Lower leg skin (tissue), 4 donors: ENCODE measurements around the gene SMAD6. TPM values are rescaled to one million over a fixed set of nuclear protein-coding genes. Genes with fewer than 3 reads are reported as not detected.

Experiments used
- DNase-seq, 2 donors: peaks; one replicate each; pipeline ENCODE4 v3.0.0-alpha.2; 2019; ENCODE audit warnings: low spot score in 2 of 2
- H3K4me3 ChIP-seq: fragments of 200-600 bp; sonication (generic); 2 replicates; pipeline ENCODE4 v1.5.1; 2017; ENCODE audit warnings: mild to moderate bottlenecking, low read depth; ENCODE audit not compliant: poor library complexity, severe bottlenecking
- CTCF ChIP-seq, 3 donors: fragments of 450-650 bp; IDR thresholded peaks; one replicate each; pipeline ENCODE4 v1.5.1; 2016; ENCODE audit warnings: antibody characterized with exemption in 3 of 3, mild to moderate bottlenecking in 3 of 3, moderate library complexity in 2 of 3
- POLR2A ChIP-seq, 2 donors: fragments of 450-650 bp; IDR thresholded peaks; one replicate each; pipeline ENCODE4 v1.6.1; 2016 to 2017; ENCODE audit warnings: antibody characterized with exemption in 2 of 2, mild to moderate bottlenecking in 1 of 2, moderate library complexity in 1 of 2
- WGBS, 2 donors: methylation state at CpG; one replicate each; pipeline ENCODE4 v1.1.5; 2018; 5-methylcytosine and 5-hydroxymethylcytosine counted together
- intact Hi-C: fragments of 100-400 bp; cut with DNase I; formaldehyde crosslinking; loops from one replicate; pipeline ENCODE4 v1.15.0; 2023; ENCODE audit warnings: low total_unique reads
- total RNA-seq, 4 donors: library from RNA; depleted of rRNA; stranded (reverse); fragments of >200 nt; gene quantifications; one replicate each; pipeline ENCODE4 v1.1.0, GENCODE V29; 2016

Gene SMAD6
- total RNA-seq, 4 donors from 2014 or later = 2.0 to 9.1 (median 6.7) TPM

- DNase-seq = peak in 1 of 2 donors; percentile 56
- 75 to 82% methylated on average over 1 of the region's 1 CpG for WGBS, 2 donors
- TF ChIP-seq CTCF (IDR thresholded peaks at IDR 0.05) (no peak), POLR2A (IDR thresholded peaks at IDR 0.05) (no peak)
- intact Hi-C loops = loop anchor here (10.0 kb wide), 1 partner anchor 67 kb away; no protein-coding TSS in a partner anchor
- H3K4me3 ChIP-seq = no peak overlapping the region
Observed at GRCh38 chr15:66787489-66787871, 85.4 kb downstream of the SMAD6 start.

GRCh38 chr15:66788024-66788423, 86.0 kb downstream of the SMAD6 start:
- H3K4me3 ChIP-seq = no peak overlapping the region
- WGBS, 2 donors = 96 to 98% methylated on average over 4 of the region's 4 CpGs
- no peak for TF ChIP-seq POLR2A (IDR thresholded peaks at IDR 0.05)
- no peak for TF ChIP-seq CTCF (IDR thresholded peaks at IDR 0.05)
- intact Hi-C loops = loop anchor here (10.0 kb wide), 1 partner anchor 67 kb away; no protein-coding TSS in a partner anchor
- peak in 1 of 2 donors; percentile 6 for DNase-seq

- peak in 1 of 2 donors; percentile 23 for DNase-seq
- 61 to 71% methylated on average over 5 of the region's 5 CpGs for WGBS, 2 donors
- intact Hi-C loops = loop anchor here (10.0 kb wide), 1 partner anchor 65 kb away; no protein-coding TSS in a partner anchor
- H3K4me3 ChIP-seq = no peak overlapping the region
- TF ChIP-seq CTCF (IDR thresholded peaks at IDR 0.05) (no peak), POLR2A (IDR thresholded peaks at IDR 0.05) (no peak)
Observed at GRCh38 chr15:66789029-66790025, 87.3 kb downstream of the SMAD6 start.

- intact Hi-C loops = no loop called here
- WGBS, 2 donors = 81 to 83% methylated on average over 10 of the region's 10 CpGs
Observed at GRCh38 chr15:66795851-66796250, 93.8 kb downstream of the SMAD6 start.

GRCh38 chr15:66796343-66796742, 94.3 kb downstream of the SMAD6 start:
- 91 to 95% methylated on average over 1 of the region's 1 CpG for WGBS, 2 donors
- DNase-seq = no peak
- TF ChIP-seq CTCF (IDR thresholded peaks at IDR 0.05) (no peak), POLR2A (IDR thresholded peaks at IDR 0.05) (no peak)
- intact Hi-C loops = no loop called here
- no peak overlapping the region for H3K4me3 ChIP-seq

More at GRCh38 chr15:66795851-66796250, 93.8 kb downstream of the SMAD6 start:
- peak in 1 of 2 donors; percentile 63 for DNase-seq
- no peak overlapping the region for H3K4me3 ChIP-seq
- TF ChIP-seq POLR2A (IDR thresholded peaks at IDR 0.05) (no peak), CTCF (IDR thresholded peaks at IDR 0.05) (no peak)
